Suppressor macrophage (primary cell): ENCODE results near the gene PDE4D.

Source experiments
- DNase-seq, 4 experiments: peaks; one replicate each; pipeline ENCODE4 v3.0.0-alpha.2; 2020 to 2022

The PDE4D gene

DNA sequence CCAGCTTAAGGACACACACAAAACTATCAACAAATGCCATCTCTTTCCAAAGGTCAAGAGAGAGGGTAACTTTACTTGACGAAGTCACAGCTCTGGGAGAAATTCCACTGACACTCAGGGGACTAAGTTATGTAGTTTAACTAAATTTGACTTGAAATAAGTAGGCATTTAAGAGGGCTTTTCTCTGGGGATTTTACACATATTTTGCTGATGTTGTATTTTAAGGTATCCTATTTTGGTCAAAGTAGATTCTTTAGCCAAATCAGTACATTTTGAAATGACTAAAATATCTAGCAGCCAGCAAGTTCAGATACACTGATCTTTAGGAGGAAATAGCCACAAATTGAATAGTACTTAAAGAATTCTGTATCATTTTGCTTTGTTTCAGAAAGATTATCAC lies 652.0 kb downstream of the PDE4D start:
- DNase-seq: no peak

DNA sequence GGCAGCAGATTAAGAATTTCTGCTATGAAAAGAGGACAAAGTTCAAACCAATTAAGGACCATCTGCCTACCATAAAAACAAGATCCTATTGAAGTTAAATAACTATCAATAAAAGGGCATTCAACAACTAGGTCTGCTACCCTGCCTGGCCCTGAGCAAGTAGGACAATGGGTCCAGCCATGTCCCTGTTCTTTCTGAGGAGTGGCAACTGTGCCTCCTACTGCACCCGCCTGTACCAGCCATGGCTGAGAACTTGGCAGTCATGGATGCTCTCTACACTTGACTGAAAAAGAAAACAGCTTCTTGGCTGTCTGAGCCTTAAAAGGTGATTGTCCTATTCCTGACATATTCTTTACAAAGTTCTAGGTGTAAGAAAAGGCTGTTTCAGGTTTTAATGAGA lies 652.4 kb downstream of the PDE4D start:
- no peak for DNase-seq

DNA sequence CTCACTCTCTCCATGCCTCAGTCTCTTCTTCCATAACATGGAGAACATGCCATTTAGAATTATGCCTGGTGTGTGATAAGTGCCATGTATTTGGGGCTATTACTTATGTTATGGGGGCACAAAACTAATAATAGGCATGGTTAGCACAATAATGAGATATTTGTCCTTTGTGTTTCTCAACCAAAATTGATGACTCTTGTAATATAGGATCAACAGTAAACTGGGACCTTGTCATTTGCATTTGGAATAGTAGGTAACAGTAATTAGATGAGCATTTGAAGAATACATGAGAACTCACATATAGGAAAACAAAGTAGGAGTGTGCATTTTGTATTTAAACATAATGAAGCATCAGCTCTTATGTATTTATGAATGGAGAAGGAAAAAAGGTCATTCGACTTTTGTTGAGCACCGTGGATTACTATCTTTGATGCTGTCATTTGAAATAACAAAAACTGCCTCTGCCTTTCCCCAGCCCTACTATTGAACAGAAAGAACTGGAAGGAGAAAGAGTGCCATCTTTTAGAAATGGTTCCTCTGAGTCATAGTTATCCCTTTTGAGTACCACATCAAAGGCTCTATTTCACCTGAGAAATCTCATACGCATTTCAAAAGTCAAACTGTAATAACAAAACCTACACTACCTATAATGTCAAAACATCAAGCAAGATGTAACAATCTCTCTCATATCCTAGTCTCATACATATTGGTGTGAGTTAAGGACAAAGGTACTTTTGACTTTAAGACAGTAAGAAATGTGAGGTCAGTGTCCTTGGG lies 655.2 kb downstream of the PDE4D start:
- DNase-seq: no peak

DNA sequence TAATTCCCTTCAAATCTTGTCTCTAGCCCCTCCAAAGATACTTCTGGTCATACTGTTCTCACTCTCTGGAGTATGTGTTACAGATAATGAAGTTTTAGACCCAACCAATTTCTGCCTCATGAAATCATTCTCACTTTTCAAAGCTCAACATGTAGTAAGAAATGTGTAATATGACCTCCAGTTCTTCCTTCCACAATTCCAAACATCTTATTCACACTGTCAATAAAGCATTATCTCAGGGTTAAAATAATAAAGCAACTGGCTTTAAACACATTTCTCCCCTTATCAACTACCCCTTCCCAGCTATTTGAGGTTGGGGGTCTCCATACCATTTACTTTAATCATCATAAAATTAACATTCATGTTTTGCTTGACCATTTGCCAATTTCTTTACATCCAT lies 656.5 kb downstream of the PDE4D start:
- DNase-seq: no peak

DNA sequence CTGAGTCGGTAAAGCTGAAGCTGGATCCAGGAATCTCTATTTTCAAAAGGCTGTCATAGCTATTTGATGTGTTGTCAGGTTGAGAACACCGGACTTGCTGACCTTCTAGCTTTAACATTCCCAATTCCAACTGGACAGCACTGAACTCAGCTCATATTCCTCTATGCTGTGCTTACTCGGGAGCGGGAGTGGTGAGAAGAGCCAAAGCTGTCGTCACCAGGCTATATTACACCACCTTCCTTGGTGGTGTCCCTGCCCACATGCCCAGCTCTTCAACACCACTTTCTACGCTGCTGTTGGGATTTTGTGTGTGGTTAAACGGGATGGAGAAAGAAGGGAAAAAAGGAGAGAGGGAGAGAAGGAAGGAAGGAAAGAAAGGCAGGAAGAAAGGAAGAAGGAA lies 657.1 kb downstream of the PDE4D start:
- DNase-seq: no peak

DNA sequence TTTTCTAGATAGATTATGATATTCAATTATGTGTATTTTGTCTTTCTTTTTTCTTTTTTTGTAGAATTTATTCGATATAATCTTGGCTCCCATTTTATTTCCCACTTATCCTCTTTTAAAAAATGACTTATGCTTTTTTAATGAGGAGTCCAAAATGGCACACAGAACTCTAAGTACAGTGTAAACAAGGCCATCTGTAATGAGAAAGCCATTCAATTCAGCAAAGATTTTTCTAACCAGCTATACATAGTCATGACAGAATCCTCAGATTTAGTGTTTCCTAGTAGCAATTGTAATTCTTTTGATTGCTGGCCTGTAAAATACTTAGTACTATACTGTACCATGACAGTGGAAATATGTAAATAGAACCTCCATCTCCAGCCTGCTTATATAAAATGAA lies 659.3 kb downstream of the PDE4D start:
- no peak for DNase-seq

DNA sequence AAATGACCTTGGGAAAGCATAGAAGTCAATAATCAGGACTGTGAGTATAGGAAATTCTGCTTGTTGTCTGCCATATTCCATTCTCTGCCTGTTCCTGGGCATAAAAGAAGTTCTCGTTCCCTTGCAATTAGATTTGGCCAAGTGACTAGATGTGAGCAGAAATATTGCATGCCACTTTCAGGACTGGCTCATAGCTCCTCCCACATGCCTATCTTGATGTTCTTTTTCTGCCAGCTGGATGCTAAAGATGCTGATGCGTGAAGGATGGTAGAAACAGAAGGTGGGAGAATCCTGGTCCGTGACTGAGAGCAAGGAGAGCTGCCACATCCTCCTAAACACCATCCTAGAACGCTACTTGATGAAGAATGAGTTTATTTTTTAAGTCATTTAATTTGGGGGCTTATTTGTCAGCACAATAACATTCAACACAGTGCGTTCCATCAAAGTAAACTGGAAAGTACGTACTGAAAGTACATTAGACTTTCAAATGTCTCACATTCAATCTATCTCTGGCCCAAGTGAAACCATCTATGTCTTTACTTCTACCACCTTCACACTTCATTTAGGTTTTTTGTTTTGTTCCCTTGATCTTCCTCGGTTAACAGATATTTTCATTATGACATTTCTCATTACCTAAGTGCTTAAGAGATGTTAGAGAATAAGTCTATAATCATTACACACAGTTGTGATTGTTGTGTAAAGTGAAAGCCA lies 662.1 kb downstream of the PDE4D start:
- DNase-seq: no peak

DNA sequence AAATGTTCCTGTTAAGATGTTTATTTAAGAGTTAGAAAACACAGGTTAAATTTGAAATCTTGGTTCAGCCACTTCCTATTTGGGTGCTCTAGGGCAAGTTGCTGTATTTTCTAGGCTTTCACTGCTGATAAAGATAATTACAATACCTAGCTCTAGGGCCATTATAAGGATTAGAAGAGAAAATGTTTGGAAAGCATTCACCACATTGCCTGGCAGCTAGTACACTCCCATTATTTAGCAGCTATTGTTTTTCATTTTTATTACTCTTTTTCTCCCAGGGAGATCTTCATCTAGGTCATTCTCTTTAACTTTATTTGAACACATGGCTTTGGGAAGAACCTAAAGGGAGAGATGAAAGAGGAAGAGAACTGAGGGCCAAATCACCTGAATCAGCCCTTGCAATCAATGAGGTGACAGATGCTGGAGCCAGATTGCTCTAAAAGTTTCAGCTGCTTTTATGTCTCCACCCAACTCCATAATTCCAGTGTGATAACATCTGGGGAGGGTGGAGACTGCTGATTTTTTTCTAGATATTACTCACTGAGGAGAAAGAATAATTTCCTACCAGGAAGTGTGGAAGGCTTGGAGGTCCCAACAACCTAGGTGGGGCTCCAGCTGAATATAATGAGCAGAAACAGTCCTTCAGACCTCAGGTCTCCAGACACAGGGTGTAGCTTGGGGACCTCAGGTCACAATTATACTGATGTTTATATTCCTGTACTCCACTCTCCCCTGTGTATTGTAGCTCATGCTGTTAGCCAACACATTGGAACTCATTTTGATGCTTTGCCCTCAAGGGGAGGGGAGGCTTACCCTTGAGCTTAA lies 670.6 kb downstream of the PDE4D start:
- DNase-seq: no peak

DNA sequence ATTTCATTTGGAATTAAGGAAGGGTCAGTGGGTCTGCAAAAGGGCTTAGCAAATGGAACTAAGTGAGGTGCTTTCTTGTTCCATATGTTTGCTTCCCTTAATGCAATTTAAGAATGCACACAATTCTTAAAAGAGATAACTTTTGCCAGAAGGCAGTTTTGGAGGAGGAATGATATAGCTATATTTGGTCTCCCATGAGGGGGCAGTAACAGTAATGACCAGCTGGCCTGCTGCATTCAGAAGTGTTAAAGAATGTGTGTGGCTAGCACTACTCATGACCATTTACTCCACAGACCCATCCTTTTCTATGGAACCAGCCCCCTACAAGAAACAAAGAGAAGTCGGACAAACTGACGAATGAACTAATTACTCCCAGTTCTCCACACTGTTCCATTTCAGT lies 671.8 kb downstream of the PDE4D start:
- no peak for DNase-seq

DNA sequence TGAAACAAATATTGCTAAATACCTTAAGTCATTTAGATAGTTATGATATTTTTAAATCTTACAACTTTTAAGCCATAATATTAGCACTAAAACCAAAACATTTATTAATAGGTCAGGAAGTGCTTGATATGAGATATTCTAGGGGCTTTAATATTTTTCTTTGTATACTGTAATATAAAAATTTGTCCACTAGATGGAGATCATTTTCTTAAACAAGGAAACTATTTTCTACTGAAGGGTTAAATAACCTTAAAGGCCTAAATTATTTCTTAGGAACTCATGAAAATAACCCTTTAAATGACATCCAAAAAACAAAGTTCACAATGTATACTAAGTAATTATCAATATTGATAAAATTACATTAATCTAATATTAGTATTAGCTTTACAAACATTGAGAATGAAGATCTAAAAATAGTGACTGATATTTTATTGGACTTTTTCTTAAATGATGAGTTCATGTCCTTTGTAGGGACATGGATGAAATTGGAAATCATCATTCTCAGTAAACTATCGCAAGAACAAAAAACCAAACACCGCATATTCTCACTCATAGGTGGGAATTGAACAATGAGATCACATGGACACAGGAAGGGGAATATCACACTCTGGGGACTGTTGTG lies 675.0 kb downstream of the PDE4D start:
- DNase-seq: peak in 2 of 4 experiments; percentile 40 to 43

DNA sequence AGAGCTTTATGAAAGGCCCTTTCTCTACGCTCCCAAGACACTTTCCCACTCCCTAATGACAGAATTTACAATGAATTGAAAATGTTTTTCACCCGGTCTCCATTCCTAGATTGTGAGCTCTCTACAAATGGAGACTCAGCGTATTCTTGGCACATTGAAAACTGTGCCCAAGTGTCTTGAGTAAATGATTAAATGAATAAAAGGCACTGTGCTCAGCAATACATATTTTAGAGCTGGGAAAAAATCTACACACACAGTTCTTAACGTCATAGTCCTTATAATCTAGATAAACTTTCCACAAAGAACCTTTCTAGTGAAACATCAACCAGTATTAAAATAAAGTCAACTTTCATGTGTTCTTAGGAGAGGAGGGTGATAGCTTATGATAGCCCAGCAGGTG lies 676.7 kb downstream of the PDE4D start:
- DNase-seq: no peak

DNA sequence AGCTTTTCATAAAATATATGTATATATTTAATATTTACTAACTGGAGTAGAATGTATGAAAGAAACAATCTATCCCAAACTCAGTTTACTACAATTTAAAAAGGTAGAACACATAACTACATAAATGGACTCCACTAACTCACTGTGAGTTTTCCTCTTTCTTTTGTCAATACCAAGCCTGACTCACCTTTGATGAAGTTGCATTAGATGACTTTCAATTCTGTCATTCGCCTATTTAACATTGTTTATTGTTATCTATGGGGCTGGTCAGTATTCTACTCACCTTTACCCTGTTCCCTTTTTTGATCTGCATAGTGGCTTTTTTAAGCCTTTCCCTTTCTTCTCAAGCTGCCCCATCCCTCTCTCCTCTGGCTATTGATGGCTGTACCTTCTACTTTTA lies 680.9 kb downstream of the PDE4D start:
- no peak for DNase-seq

DNA sequence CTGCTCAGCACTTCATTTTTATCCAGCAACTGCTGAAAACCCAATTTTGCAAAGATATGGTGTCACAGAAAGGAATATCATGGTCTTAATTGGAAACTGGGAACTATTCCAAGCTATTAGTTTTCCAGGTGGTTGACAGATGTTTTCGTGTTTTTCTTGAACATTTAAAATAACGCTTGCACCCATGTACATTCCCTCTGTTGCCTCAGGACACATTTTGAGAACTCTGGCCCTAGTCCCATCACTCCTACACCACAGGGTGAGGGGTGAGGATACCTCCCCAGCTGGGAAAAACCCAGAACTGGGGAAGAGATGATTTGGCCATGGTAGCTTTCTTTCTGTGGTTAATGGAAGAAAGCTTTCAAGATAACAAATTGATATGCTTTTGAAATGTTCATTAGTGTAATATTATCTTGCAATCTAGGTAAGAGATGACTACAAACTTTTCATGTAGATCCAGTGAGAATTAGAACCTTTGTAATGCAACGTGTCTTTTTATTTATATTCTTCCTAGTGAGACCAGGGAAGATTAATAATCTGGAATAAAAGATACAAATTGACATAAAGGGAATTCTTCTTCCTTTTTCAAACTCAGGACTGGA lies 683.7 kb downstream of the PDE4D start:
- no peak for DNase-seq

DNA sequence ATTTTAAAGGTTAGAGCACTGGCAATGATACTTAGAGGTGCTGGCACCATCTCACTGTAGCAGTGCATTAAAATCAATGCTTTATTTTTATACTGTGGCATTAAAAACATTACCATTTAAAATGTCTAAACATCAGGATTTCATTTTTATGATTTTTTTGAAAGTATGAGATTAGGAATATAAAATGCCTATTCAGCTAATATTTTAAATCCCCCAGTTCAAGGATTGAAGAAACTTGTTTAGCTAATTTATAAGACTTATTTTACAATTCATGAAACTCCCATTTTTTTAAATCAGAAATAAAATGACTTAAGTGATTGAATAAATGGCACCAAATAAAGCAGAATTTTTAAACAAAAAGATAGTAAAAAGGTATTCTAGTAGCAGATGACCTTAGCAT lies 685.1 kb downstream of the PDE4D start:
- DNase-seq: no peak

DNA sequence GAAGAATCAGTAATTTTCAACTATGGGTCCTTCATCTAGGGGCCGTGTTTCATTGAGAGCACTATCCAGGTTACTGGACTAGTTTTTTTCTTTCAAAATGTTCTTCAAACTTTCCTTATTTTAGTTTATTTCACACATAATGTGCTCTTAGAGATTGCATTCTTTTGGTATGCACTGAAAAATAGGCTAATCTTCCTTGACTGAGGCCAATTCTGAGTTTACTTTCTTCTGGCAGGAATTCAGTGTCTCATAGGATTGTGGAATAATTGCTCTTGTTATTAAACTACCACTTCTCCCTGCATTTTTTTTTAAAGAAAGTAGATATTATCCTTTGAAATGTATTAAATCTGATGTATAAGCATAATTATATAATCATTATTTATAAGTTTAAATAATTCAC lies 686.1 kb downstream of the PDE4D start:
- DNase-seq: no peak

DNA sequence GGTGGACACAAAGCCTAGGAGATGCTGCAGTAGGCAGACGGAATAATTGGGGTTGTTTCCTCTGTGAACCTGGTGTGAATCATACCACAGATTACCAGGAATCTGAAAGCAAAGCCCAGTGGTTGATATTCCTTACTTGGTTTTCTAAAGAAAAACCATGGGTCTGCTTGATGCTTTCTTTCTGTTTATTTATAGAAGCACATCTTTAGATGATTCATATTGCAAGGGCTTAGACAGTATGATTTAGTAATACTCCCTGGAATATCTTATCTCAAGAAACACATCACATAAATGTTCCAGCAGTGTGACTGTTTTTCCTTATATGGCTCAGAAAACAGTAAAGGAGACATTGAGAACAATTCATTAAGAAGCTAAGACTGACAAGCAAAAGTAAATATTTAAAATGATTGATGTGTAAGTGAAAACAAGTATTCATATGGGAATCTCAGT lies 687.4 kb downstream of the PDE4D start:
- DNase-seq: no peak

DNA sequence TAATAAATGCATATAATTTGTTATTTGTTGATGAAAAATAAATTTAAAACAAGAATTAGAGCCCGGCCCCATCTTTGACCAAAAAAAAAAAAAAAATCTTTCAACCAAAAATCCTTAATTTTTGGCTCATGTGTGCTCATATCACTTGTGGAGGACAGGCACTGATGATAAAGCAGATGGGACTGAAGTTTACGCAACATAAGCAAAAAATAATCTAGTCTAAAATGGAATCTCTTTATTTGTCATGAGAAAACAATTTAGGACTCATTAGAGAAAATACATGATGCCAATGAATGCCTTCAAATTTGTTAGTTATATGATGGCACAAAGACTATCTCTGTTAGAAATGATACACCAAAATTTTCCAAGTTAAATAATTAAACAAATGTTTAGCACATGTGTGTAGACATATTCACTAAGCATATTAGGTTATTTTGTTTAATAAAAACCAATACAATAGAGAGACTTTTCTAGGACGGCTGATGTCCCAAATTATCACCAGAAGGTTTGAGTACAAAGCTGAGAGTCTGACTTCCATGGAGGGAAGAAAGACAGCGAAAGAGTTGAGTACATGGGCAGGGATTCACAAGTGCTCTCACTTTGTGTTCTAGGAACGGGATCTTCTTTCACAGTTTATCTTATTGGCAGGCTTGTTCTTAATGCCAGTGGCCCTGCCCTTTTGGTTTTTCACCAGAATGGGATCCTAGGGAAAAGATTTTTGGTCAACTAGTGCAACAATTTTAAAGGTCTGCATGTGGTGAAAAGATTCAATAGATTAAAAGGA lies 689.2 kb downstream of the PDE4D start:
- DNase-seq: no peak

DNA sequence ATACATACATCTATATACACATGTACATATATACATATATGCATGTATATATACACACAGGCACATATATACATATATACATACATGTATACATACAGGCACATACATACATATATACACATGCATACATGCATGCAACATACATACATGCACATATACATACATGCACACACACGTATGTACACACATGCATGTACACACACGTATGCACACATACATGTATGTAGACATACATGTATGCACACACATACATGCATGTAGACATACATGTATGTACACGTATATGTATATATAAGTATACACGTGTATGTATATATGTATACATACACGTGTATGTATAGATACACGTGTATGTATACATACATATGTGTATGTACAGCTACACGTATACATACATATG lies 693.7 kb downstream of the PDE4D start:
- no peak for DNase-seq

DNA sequence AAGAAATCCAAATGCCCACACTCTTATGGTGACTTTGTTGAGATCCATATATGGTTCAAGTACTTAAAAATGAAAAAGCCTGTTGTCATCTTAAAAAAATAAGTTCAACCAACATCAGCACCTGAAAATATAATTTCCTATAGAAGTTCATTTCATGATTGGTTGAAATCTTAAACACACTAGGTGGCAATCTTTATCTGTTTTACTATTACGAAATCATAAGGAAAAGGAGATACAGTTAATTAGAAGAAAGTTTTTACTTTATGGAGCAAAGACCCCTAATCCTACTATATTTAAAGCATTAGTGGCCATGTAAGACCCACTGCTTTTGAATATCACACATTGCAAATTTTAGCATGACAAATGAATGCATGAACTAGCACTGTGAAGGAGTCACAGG lies 694.7 kb downstream of the PDE4D start:
- no peak for DNase-seq

DNA sequence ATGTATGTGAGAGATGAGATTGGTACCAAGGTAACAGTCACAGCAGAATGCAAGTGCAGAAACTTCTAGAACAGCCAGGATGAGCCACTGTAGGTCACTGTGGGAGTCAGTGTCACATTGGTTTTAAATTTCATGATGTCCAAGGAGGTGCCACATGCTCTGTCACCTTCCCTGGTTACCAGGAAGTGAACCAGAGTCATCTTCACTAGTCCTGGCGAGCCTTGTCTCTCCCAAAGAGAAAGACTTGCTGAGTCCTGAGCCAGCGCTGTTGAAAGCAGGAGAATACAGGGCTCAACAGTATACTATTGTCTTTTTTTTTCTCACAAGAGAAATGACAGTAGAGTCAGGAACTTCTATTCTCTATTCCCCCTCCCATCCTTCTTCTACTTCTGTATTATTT lies 695.2 kb downstream of the PDE4D start:
- no peak for DNase-seq

DNA sequence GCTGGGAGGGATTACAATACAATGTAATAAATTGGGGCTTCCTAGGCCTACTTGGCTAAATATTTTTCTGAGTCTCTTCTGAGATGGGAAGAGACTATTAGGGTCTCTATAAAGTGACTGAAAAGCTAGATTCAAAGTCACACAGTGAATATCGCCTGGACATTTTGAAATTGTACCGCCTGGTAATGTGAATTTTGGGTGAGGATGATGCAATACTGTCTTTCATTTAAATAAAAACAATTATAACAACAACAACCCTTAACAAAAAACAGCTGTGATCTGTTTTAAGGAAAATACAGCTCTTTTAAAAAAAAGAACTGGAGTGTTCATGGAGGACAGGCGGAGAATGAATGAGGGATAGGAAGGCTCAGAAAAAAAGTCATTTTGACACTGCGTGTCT lies 695.6 kb downstream of the PDE4D start:
- no peak for DNase-seq
